OCI-LY1 (cell line): Measurements from ENCODE around the gene SMIM21.

Experiments
- H2AFZ ChIP-seq: fragments of 200-600 bp; sonication (generic), shearing (Covaris generic); 2 replicates; pipeline ENCODE4 v1.6.0; 2014; ENCODE audit warnings: antibody characterized with exemption, mild to moderate bottlenecking, low read length
- H3F3A ChIP-seq: fragments of 200-600 bp; sonication (generic), shearing (Covaris generic); 2 replicates; pipeline ENCODE4 v1.6.0; 2014; ENCODE audit warnings: mild to moderate bottlenecking, antibody characterized with exemption, low read length, moderate library complexity; ENCODE audit not compliant: insufficient read depth
- H3K27ac ChIP-seq: fragments of 200-600 bp; sonication (generic); 2 replicates; pipeline ENCODE4 v1.5.1; 2014; ENCODE audit warnings: low read length, mixed run types, mild to moderate bottlenecking, low read depth; ENCODE audit not compliant: poor library complexity, severe bottlenecking
- H3K27me3 ChIP-seq: fragments of 200-600 bp; sonication (generic); 2 replicates; pipeline ENCODE4 v1.6.0; 2014; ENCODE audit warnings: antibody characterized with exemption, mild to moderate bottlenecking, low read length, moderate library complexity; ENCODE audit not compliant: insufficient read depth
- H3K36me3 ChIP-seq: fragments of 200-600 bp; sonication (generic); 2 replicates; pipeline ENCODE4 v1.6.1; 2014; ENCODE audit warnings: mild to moderate bottlenecking, antibody characterized with exemption, low read length, moderate library complexity, mixed read lengths; ENCODE audit not compliant: insufficient read depth
- H3K4me1 ChIP-seq: fragments of 200-600 bp; sonication (generic); 2 replicates; pipeline ENCODE4 v1.5.1; 2014; ENCODE audit warnings: mild to moderate bottlenecking, low read length, moderate library complexity; ENCODE audit not compliant: insufficient read depth, severe bottlenecking
- H3K4me2 ChIP-seq: fragments of 200-600 bp; sonication (generic), shearing (Covaris generic); 2 replicates; pipeline ENCODE4 v1.6.1; 2014; ENCODE audit warnings: low read length
- H3K4me3 ChIP-seq: fragments of 200-600 bp; sonication (generic); 2 replicates; pipeline ENCODE4 v1.5.1; 2014; ENCODE audit warnings: low read length, low read depth, mild to moderate bottlenecking, mixed read lengths; ENCODE audit not compliant: poor library complexity, severe bottlenecking
- H3K79me2 ChIP-seq: fragments of 200-600 bp; shearing (Covaris generic); 2 replicates; pipeline ENCODE4 v1.6.1; 2016; ENCODE audit warnings: mixed run types, low read length, mixed read lengths; ENCODE audit not compliant: insufficient read depth
- H3K9ac ChIP-seq: fragments of 200-600 bp; sonication (generic), shearing (Covaris generic); 2 replicates; pipeline ENCODE4 v1.6.1; 2014; ENCODE audit warnings: mild to moderate bottlenecking, low read length, mixed read lengths
- H3K9me2 ChIP-seq: fragments of 200-600 bp; sonication (generic), shearing (Covaris generic); 2 replicates; pipeline ENCODE4 v1.6.1; 2014; ENCODE audit warnings: low read depth, mild to moderate bottlenecking, low read length, mixed read lengths
- H3K9me3 ChIP-seq: fragments of 200-600 bp; shearing (Covaris generic); 2 replicates; pipeline ENCODE4 v1.6.1; 2014; ENCODE audit warnings: low read length, mixed read lengths
- H4K20me1 ChIP-seq: fragments of 200-600 bp; sonication (generic), shearing (Covaris generic); 2 replicates; pipeline ENCODE4 v1.6.0; 2016; ENCODE audit warnings: mild to moderate bottlenecking, low read length; ENCODE audit not compliant: insufficient read depth
- CTCF ChIP-seq: fragments of 200-600 bp; sonication (generic), shearing (Covaris generic); IDR thresholded peaks from 2 replicates; pipeline ENCODE4 v1.5.1; 2017; ENCODE audit warnings: mild to moderate bottlenecking, antibody characterized with exemption, low read length, moderate library complexity, mixed read lengths
- EZH2 ChIP-seq: fragments of 200-600 bp; sonication (generic), shearing (Covaris generic); IDR thresholded peaks from 2 replicates; pipeline ENCODE4 v1.8.0; 2017; ENCODE audit warnings: borderline replicate concordance, mixed run types, mild to moderate bottlenecking, antibody characterized with exemption, low read length, moderate library complexity, mixed read lengths

The SMIM21 gene

GRCh38 chr18:75365837-75366236, 61.7 kb downstream of the SMIM21 start:
- Histone ChIP-seq H3K9me2 (no peaks in the 10 kb centered on the region), H2AFZ (no peak overlapping the region), H3K9me3 (no peaks in the 10 kb centered on the region), H4K20me1 (no peaks in the 10 kb centered on the region), H3K4me2 (no peak overlapping the region), H3K27me3 (no peaks in the 10 kb centered on the region), H3K27ac (no peak overlapping the region), H3K79me2 (no peaks in the 10 kb centered on the region), H3K4me3 (no peak overlapping the region), H3K36me3 (no peaks in the 10 kb centered on the region), H3K9ac (no peak overlapping the region), H3K4me1 (no peaks in the 10 kb centered on the region), H3F3A (no peaks in the 10 kb centered on the region)
- TF ChIP-seq EZH2 (no peak), CTCF (peak; percentile 12; the same call in 1 of the 2 replicates)

- TF ChIP-seq EZH2 (no peak), CTCF (no peak)
- H3K4me2 ChIP-seq, result no peak overlapping the region
- H3F3A ChIP-seq, result no peaks in the 10 kb centered on the region
- no peaks in the 10 kb centered on the region for H3K4me1 ChIP-seq
- H3K9ac ChIP-seq, result no peak overlapping the region
- H3K27me3 ChIP-seq, result no peaks in the 10 kb centered on the region
- H4K20me1 ChIP-seq, result no peaks in the 10 kb centered on the region
- no peak overlapping the region for H3K27ac ChIP-seq
- no peaks in the 10 kb centered on the region for H3K79me2 ChIP-seq
- no peaks in the 10 kb centered on the region for H3K36me3 ChIP-seq
- H3K4me3 ChIP-seq, result no peak overlapping the region
- H3K9me3 ChIP-seq, result no peaks in the 10 kb centered on the region
- no peak overlapping the region for H2AFZ ChIP-seq
- no peaks in the 10 kb centered on the region for H3K9me2 ChIP-seq
Observed at GRCh38 chr18:75365254-75365629, 62.3 kb downstream of the SMIM21 start.

- H4K20me1 ChIP-seq, result no peaks in the 10 kb centered on the region
- H3K4me1 ChIP-seq, result no peaks in the 10 kb centered on the region
- H3K4me3 ChIP-seq, result no peak overlapping the region
- no peak for TF ChIP-seq CTCF
- no peak for TF ChIP-seq EZH2
- H3K79me2 ChIP-seq, result no peaks in the 10 kb centered on the region
- no peaks in the 10 kb centered on the region for H3K27me3 ChIP-seq
- H2AFZ ChIP-seq, result no peak overlapping the region
- no peak overlapping the region for H3K4me2 ChIP-seq
- no peaks in the 10 kb centered on the region for H3K9me3 ChIP-seq
- no peaks in the 10 kb centered on the region for H3K9me2 ChIP-seq
- H3K27ac ChIP-seq, result no peak overlapping the region
- no peaks in the 10 kb centered on the region for H3K36me3 ChIP-seq
- H3F3A ChIP-seq, result no peaks in the 10 kb centered on the region
- H3K9ac ChIP-seq, result no peak overlapping the region
Observed at GRCh38 chr18:75364512-75365253, 62.8 kb downstream of the SMIM21 start.
